Measurements from ENCODE around the gene ATP8B4.

DNA sequence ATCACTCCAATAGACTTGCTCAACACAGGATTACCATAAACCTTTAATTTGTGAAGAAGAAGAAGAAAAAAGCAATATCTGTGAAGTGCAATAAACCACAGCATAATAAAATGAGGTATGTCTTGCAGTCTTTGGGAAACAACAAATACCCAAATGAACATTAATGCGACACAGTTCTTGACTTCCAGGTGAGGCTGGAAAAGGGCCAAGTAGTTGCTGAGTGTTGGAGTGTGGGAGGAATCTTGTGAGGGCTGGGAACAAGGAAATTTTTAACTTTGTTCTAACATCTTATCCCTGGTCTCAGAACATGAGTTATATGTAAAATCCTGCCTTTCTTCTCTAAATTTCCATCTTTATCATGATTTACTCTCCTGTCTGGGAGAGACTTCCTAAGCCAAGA is 291.7 kb downstream of the ATP8B4 start:
- TF ChIP-seq SUZ12 (IDR thresholded peaks at IDR 0.05) = no peak
- no peak for TF ChIP-seq HDGF (IDR thresholded peaks at IDR 0.05; ENCODE audit: borderline replicate concordance)
- TF ChIP-seq TARDBP (IDR thresholded peaks at IDR 0.05) = no peak
- no peak for TF ChIP-seq FOXM1 (IDR thresholded peaks at IDR 0.05; ENCODE audit: borderline replicate concordance)
- TF ChIP-seq BHLHE40 (IDR thresholded peaks at IDR 0.05; ENCODE audit: borderline replicate concordance) = no peak

Data from HEK293T (cell line).